BLaER1 (cell line): ENCODE measurements around the gene SHE.
A peak's percentile ranks its signal among the peaks of the same experiment; 100 is the strongest.
"Not testable (repeated sequence)": the region's sequence is repeated elsewhere in the genome, so short reads cannot be mapped to it uniquely, and the experiment has no call there.

ENCODE experiments used
- H3K27ac ChIP-seq: shearing (Covaris generic); formaldehyde crosslinking; 2 replicates; pipeline ENCODE4 v1.8.1; 2022
- H3K27me3 ChIP-seq: shearing (Covaris generic); formaldehyde crosslinking; 2 replicates; pipeline ENCODE4 v1.8.1; 2022
- H3K36me3 ChIP-seq: shearing (Covaris generic); formaldehyde crosslinking; 2 replicates; pipeline ENCODE4 v1.8.1; 2022
- H3K4me1 ChIP-seq: shearing (Covaris generic); formaldehyde crosslinking; 2 replicates; pipeline ENCODE4 v1.8.1; 2022
- H3K4me2 ChIP-seq: shearing (Covaris generic); formaldehyde crosslinking; 2 replicates; pipeline ENCODE4 v1.8.1; 2022
- H3K4me3 ChIP-seq: shearing (Covaris generic); formaldehyde crosslinking; 2 replicates; pipeline ENCODE4 v1.8.1; 2022
- H3K9ac ChIP-seq: shearing (Covaris generic); formaldehyde crosslinking; 2 replicates; pipeline ENCODE4 v1.8.1; 2022
- H3K9me3 ChIP-seq: shearing (Covaris generic); formaldehyde crosslinking; 2 replicates; pipeline ENCODE4 v1.8.1; 2022
- H4K20me1 ChIP-seq: shearing (Covaris generic); formaldehyde crosslinking; 2 replicates; pipeline ENCODE4 v1.8.1; 2022
- Cebpa-rat ChIP-seq: shearing (Covaris generic); IDR thresholded peaks from 2 replicates; pipeline ENCODE4 v1.8.1; 2022

The SHE gene

GRCh38 chr1:154496383-154496782, 5.8 kb downstream of the SHE start:
- peak overlapping the region; percentile 79 for H3K4me2 ChIP-seq
- no peaks in the 10 kb centered on the region for H4K20me1 ChIP-seq
- peak overlapping the region; percentile 70 for H3K27ac ChIP-seq
- no peaks in the 10 kb centered on the region; the same call in 1 of the 2 replicates for H3K9me3 ChIP-seq
- H3K9ac ChIP-seq: peak overlapping the region; percentile 55; the same call in 1 of the 2 replicates
- TF ChIP-seq Cebpa-rat: no peak
- H3K27me3 ChIP-seq: peaks cover 11% of the 10 kb centered on the region
- H3K4me1 ChIP-seq: peaks cover 97% of the 10 kb centered on the region
- no peaks in the 10 kb centered on the region for H3K36me3 ChIP-seq
- no peak overlapping the region; the same call in 1 of the 2 replicates for H3K4me3 ChIP-seq

GRCh38 chr1:154495496-154496273, 6.5 kb downstream of the SHE start:
- no peak overlapping the region for H3K9ac ChIP-seq
- no peaks in the 10 kb centered on the region for H4K20me1 ChIP-seq
- peaks cover 90% of the 10 kb centered on the region for H3K4me1 ChIP-seq
- peak overlapping the region; percentile 70 for H3K27ac ChIP-seq
- no peak for TF ChIP-seq Cebpa-rat
- H3K4me2 ChIP-seq: peak overlapping the region; percentile 79
- peaks cover 4% of the 10 kb centered on the region; the same call in 1 of the 2 replicates for H3K27me3 ChIP-seq
- H3K36me3 ChIP-seq: no peaks in the 10 kb centered on the region
- no peaks in the 10 kb centered on the region for H3K9me3 ChIP-seq
- H3K4me3 ChIP-seq: no peak overlapping the region

GRCh38 chr1:154493276-154493675, 8.9 kb downstream of the SHE start:
- Histone ChIP-seq H3K27me3 (no peaks in the 10 kb centered on the region), H3K9me3 (no peaks in the 10 kb centered on the region), H4K20me1 (no peaks in the 10 kb centered on the region), H3K9ac (peak overlapping the region; percentile 25; the same call in 1 of the 2 replicates), H3K4me2 (peak overlapping the region; percentile 78), H3K4me3 (peak overlapping the region; percentile 13; the same call in 1 of the 2 replicates), H3K36me3 (no peaks in the 10 kb centered on the region), H3K4me1 (peaks cover 66% of the 10 kb centered on the region), H3K27ac (peak overlapping the region; percentile 57)
- no peak for TF ChIP-seq Cebpa-rat

GRCh38 chr1:154492115-154492514, 10.1 kb downstream of the SHE start:
- Histone ChIP-seq H3K27ac (peak overlapping the region; percentile 57; the same call in 1 of the 2 replicates), H3K4me1 (peaks cover 56% of the 10 kb centered on the region), H3K9ac (peak overlapping the region; percentile 23; the same call in 1 of the 2 replicates), H3K36me3 (no peaks in the 10 kb centered on the region), H3K4me2 (peak overlapping the region; percentile 78), H3K27me3 (no peaks in the 10 kb centered on the region), H3K9me3 (no peaks in the 10 kb centered on the region), H3K4me3 (no peak overlapping the region), H4K20me1 (no peaks in the 10 kb centered on the region)
- TF ChIP-seq Cebpa-rat: no peak

- no peaks in the 10 kb centered on the region for H3K36me3 ChIP-seq
- no peak overlapping the region for H3K9ac ChIP-seq
- peaks cover 56% of the 10 kb centered on the region for H3K4me1 ChIP-seq
- no peak overlapping the region for H3K27ac ChIP-seq
- no peaks in the 10 kb centered on the region for H4K20me1 ChIP-seq
- H3K9me3 ChIP-seq: no peaks in the 10 kb centered on the region
- H3K27me3 ChIP-seq: no peaks in the 10 kb centered on the region
- no peak for TF ChIP-seq Cebpa-rat
- H3K4me2 ChIP-seq: no peak overlapping the region
- no peak overlapping the region for H3K4me3 ChIP-seq
These were observed 11.9 kb downstream of the SHE start for GRCh38 chr1:154490317-154490716.

GRCh38 chr1:154489695-154490274, 12.4 kb downstream of the SHE start:
- no peak for TF ChIP-seq Cebpa-rat
- Histone ChIP-seq H3K27ac (no peak overlapping the region), H3K36me3 (no peaks in the 10 kb centered on the region), H4K20me1 (no peaks in the 10 kb centered on the region), H3K27me3 (no peaks in the 10 kb centered on the region), H3K4me1 (peaks cover 56% of the 10 kb centered on the region), H3K4me2 (no peak overlapping the region), H3K9me3 (no peaks in the 10 kb centered on the region), H3K9ac (no peak overlapping the region), H3K4me3 (no peak overlapping the region)

- H3K4me2 ChIP-seq: no peak overlapping the region
- no peak overlapping the region for H3K4me3 ChIP-seq
These were observed 13.3 kb downstream of the SHE start for GRCh38 chr1:154488922-154489321.

GRCh38 chr1:154486756-154487155, 15.5 kb downstream of the SHE start:
- peaks cover 33% of the 10 kb centered on the region for H3K4me1 ChIP-seq

More at GRCh38 chr1:154488922-154489321, 13.3 kb downstream of the SHE start:
- H3K4me1 ChIP-seq: peaks cover 54% of the 10 kb centered on the region
- H3K9ac ChIP-seq: no peak overlapping the region
- H3K9me3 ChIP-seq: no peaks in the 10 kb centered on the region
- H3K27ac ChIP-seq: no peak overlapping the region
- no peaks in the 10 kb centered on the region for H3K27me3 ChIP-seq
- no peaks in the 10 kb centered on the region for H4K20me1 ChIP-seq
- TF ChIP-seq Cebpa-rat: no peak
- no peaks in the 10 kb centered on the region for H3K36me3 ChIP-seq

GRCh38 chr1:154485910-154486496, 16.2 kb downstream of the SHE start:
- Histone ChIP-seq H4K20me1 (no peaks in the 10 kb centered on the region), H3K27ac (peak overlapping the region; percentile 14; the same call in 1 of the 2 replicates), H3K9ac (no peak overlapping the region; the same call in 1 of the 2 replicates), H3K4me3 (no peak overlapping the region), H3K9me3 (no peaks in the 10 kb centered on the region), H3K4me1 (peaks cover 34% of the 10 kb centered on the region), H3K4me2 (peak overlapping the region; percentile 75), H3K36me3 (no peaks in the 10 kb centered on the region), H3K27me3 (no peaks in the 10 kb centered on the region)
- no peak for TF ChIP-seq Cebpa-rat

More at GRCh38 chr1:154486756-154487155, 15.5 kb downstream of the SHE start:
- H3K36me3 ChIP-seq, H3K27me3 ChIP-seq, H4K20me1 ChIP-seq, H3K9ac ChIP-seq, H3K9me3 ChIP-seq, H3K4me3 ChIP-seq: not testable (repeated sequence)
- H3K4me2 ChIP-seq: peak overlapping the region; percentile 75
- H3K27ac ChIP-seq: peak overlapping the region; percentile 14; the same call in 1 of the 2 replicates

GRCh38 chr1:154485106-154485505, 17.1 kb downstream of the SHE start:
- no peaks in the 10 kb centered on the region for H3K9me3 ChIP-seq
- peak overlapping the region; percentile 75 for H3K4me2 ChIP-seq
- H3K9ac ChIP-seq: peak overlapping the region; percentile 47; the same call in 1 of the 2 replicates
- H3K27me3 ChIP-seq: no peaks in the 10 kb centered on the region
- peak overlapping the region; percentile 37; the same call in 1 of the 2 replicates for H3K27ac ChIP-seq
- H3K4me3 ChIP-seq: no peak overlapping the region
- H3K36me3 ChIP-seq: no peaks in the 10 kb centered on the region
- H4K20me1 ChIP-seq: no peaks in the 10 kb centered on the region
- TF ChIP-seq Cebpa-rat: peak; percentile 64; the same call in 1 of the 2 replicates
- H3K4me1 ChIP-seq: peaks cover 41% of the 10 kb centered on the region
